ENCODE data around the gene ADGRB3. TPM values are rescaled to one million over a fixed set of nuclear protein-coding genes. Genes with fewer than 3 reads are reported as not detected.

ADGRB3 gene
- total RNA-seq, 1 experiment from 2014 or later, result 7.7 TPM

DNA sequence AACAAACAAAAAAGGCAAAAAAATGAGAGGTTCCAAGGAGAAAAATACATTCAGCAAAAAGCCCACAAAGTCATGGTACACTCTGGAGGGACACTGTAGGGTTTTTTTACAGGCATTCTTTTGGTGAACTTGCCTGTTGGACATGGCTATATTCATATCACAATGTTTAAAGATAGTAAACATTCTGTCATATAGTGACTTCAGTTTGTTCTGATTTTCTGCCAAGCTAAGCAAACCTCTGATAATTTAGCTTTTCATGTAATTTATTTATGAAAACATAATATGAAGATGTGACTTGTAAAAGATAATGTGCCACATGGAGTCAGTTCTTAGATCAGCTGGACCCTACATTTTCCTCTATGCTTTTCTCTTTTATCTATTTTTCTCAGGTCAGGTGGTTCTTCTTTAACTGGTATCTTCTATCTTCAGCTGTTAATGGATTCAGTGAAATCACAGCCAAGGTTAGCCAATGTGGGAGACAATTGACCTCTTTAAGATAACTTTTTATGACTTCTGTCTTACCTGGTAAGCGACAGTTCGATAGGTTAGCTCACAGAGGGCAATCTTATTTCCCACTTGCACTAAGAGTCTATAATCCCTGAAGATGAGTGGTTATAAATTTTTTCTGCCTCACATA lies 87.9 kb downstream of the ADGRB3 start:
- Histone ChIP-seq H3K27me3 (replicated peaks; ENCODE audit: insufficient read depth, low read depth, low read length, poor library complexity) (no peaks in the 10 kb centered on the region), H3K4me1 (ENCODE audit: insufficient read depth, low read length, poor library complexity, severe bottlenecking) (peaks cover 38% of the 10 kb centered on the region)

DNA sequence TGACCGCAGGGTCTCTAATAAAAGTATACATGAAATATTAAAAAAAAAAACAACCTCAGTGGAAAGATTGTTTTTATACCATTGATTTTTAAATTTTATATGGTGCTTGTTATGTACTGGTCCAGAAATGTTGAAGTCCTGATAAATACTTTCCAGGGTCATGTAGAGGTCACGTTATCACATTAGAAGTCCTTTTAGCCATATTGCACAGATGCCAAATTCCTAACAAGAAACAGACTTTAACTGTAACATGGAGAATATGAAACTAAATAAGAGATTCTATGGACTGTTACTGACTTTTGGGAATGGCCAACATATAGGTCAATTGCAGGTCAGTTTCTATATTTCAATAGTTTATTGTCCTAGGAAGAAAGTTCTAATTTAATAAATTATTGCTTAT lies 89.0 kb downstream of the ADGRB3 start:
- DNase-seq (ENCODE audit: low spot score), result no peak
- no peak overlapping the region for H3K4me3 ChIP-seq (ENCODE audit: low read depth, low read length, poor library complexity, severe bottlenecking)
- H3K27ac ChIP-seq (ENCODE audit: low read depth, low read length, poor library complexity, severe bottlenecking), result no peak overlapping the region
- no peaks in the 10 kb centered on the region for H3K9me3 ChIP-seq (ENCODE audit: low read depth, low read length, poor library complexity, severe bottlenecking)
- CTCF ChIA-PET, result no interaction called here
- no TSS peak for BruUV-seq (replicated peaks)
- no peaks in the 10 kb centered on the region for H3K36me3 ChIP-seq (ENCODE audit: insufficient read depth, low read length, poor library complexity, severe bottlenecking)
- H3K4me1 ChIP-seq (ENCODE audit: insufficient read depth, low read length, poor library complexity, severe bottlenecking), result peaks cover 39% of the 10 kb centered on the region
- intact Hi-C loops (cut with micrococcal nuclease; ENCODE audit: unreplicated experiment), result no loop called here
- TF ChIP-seq EZH2 (IDR thresholded peaks at IDR 0.05; ENCODE audit: borderline replicate concordance, low read depth, low read length, poor library complexity, severe bottlenecking), result no peak
- TF ChIP-seq, protein P1, sequence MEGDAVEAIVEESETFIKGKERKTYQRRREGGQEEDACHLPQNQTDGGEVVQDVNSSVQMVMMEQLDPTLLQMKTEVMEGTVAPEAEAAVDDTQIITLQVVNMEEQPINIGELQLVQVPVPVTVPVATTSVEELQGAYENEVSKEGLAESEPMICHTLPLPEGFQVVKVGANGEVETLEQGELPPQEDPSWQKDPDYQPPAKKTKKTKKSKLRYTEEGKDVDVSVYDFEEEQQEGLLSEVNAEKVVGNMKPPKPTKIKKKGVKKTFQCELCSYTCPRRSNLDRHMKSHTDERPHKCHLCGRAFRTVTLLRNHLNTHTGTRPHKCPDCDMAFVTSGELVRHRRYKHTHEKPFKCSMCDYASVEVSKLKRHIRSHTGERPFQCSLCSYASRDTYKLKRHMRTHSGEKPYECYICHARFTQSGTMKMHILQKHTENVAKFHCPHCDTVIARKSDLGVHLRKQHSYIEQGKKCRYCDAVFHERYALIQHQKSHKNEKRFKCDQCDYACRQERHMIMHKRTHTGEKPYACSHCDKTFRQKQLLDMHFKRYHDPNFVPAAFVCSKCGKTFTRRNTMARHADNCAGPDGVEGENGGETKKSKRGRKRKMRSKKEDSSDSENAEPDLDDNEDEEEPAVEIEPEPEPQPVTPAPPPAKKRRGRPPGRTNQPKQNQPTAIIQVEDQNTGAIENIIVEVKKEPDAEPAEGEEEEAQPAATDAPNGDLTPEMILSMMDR (conservative IDR thresholded peaks at IDR 0.05; ENCODE audit: low read depth, low read length), result no peak
- POLR2A ChIA-PET (ENCODE audit: low non-redundant PET), result no interaction called here
- no peaks in the 10 kb centered on the region for H3K27me3 ChIP-seq (replicated peaks; ENCODE audit: insufficient read depth, low read depth, low read length, poor library complexity)

More for the DNA sequence above, 87.9 kb downstream of the ADGRB3 start:
- Histone ChIP-seq H3K36me3 (ENCODE audit: insufficient read depth, low read length, poor library complexity, severe bottlenecking) (no peaks in the 10 kb centered on the region), H3K4me3 (ENCODE audit: low read depth, low read length, poor library complexity, severe bottlenecking) (no peak overlapping the region), H3K9me3 (ENCODE audit: low read depth, low read length, poor library complexity, severe bottlenecking) (no peaks in the 10 kb centered on the region), H3K27ac (ENCODE audit: low read depth, low read length, poor library complexity, severe bottlenecking) (no peak overlapping the region)
- BruUV-seq (replicated peaks), result no TSS peak
- POLR2A ChIA-PET (ENCODE audit: low non-redundant PET), result no interaction called here
- intact Hi-C loops (cut with micrococcal nuclease; ENCODE audit: unreplicated experiment), result no loop called here
- TF ChIP-seq EZH2 (IDR thresholded peaks at IDR 0.05; ENCODE audit: borderline replicate concordance, low read depth, low read length, poor library complexity, severe bottlenecking), result no peak
- TF ChIP-seq, protein P1 (conservative IDR thresholded peaks at IDR 0.05; ENCODE audit: low read depth, low read length), result no peak
- DNase-seq (ENCODE audit: low spot score), result no peak
- CTCF ChIA-PET, result no interaction called here

DNA sequence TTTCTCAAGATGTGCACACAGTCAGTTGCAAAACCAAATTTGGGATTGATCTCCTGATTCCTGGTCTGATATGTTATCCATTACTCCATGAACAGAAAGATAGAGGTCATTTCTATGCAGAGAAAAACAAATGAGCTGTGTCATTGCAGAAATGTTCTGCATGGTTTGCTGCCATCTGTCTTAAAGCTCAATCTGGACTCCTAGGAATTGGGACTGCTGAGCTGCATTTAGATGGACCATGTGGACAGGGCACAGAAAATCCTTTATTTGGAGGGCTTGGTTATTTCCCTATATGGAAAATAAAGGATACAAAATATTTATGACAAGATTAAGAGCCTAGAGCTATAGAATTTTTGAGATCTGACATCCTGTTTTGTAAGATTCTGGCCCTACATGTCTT lies 91.3 kb downstream of the ADGRB3 start:
- ChIA-PET CTCF (no interaction called here), POLR2A (ENCODE audit: low non-redundant PET) (no interaction called here)
- H3K9me3 ChIP-seq (ENCODE audit: low read depth, low read length, poor library complexity, severe bottlenecking), result no peaks in the 10 kb centered on the region
- H3K27ac ChIP-seq (ENCODE audit: low read depth, low read length, poor library complexity, severe bottlenecking), result no peak overlapping the region
- H3K27me3 ChIP-seq (replicated peaks; ENCODE audit: insufficient read depth, low read depth, low read length, poor library complexity), result no peaks in the 10 kb centered on the region
- H3K4me1 ChIP-seq (ENCODE audit: insufficient read depth, low read length, poor library complexity, severe bottlenecking), result peaks cover 57% of the 10 kb centered on the region
- BruUV-seq (replicated peaks), result no TSS peak
- TF ChIP-seq EZH2 (IDR thresholded peaks at IDR 0.05; ENCODE audit: borderline replicate concordance, low read depth, low read length, poor library complexity, severe bottlenecking), result no peak
- TF ChIP-seq, protein P1 (conservative IDR thresholded peaks at IDR 0.05; ENCODE audit: low read depth, low read length), result no peak
- DNase-seq (ENCODE audit: low spot score), result no peak
- H3K4me3 ChIP-seq (ENCODE audit: low read depth, low read length, poor library complexity, severe bottlenecking), result no peak overlapping the region
- H3K36me3 ChIP-seq (ENCODE audit: insufficient read depth, low read length, poor library complexity, severe bottlenecking), result no peaks in the 10 kb centered on the region
- intact Hi-C loops (cut with micrococcal nuclease; ENCODE audit: unreplicated experiment), result loop anchor here (5.0 kb wide), 1 partner anchor 89 kb away; the partner anchor contains the start of gene ADGRB3

All from A673 (cell line).